ENCODE results near the gene THADA.
"Not testable (repeated sequence)": the region's sequence is repeated elsewhere in the genome, so short reads cannot be mapped to it uniquely, and the experiment has no call there.

THADA gene

GRCh38 chr2:43209204-43209717, 386.6 kb downstream of the THADA start:
- no peak for DNase-seq (ENCODE audit: low read depth)

GRCh38 chr2:43207553-43208300, 388.1 kb downstream of the THADA start:
- DNase-seq (ENCODE audit: low read depth), result no peak

DNA sequence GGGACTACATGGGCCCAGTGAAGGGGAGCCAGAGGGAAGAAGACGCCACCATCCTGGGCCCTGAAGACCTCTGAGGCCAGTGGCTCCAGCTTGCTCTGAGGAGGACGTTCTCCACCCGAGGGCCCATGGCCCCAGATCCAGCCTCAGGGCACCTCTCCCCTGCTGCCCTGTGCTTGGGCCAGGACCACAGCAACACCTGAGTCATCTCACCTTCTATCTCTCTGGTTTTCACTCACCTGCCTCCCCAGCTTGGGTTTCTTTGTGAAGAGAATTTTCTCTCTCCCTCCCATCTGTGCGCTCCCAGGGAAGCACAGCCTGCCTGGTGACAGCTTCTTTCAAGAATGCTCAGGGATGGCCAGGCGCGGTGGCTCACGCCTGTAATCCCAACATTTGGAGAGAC, 389.2 kb downstream of the THADA start:
- no peak for DNase-seq (ENCODE audit: low read depth)

DNA sequence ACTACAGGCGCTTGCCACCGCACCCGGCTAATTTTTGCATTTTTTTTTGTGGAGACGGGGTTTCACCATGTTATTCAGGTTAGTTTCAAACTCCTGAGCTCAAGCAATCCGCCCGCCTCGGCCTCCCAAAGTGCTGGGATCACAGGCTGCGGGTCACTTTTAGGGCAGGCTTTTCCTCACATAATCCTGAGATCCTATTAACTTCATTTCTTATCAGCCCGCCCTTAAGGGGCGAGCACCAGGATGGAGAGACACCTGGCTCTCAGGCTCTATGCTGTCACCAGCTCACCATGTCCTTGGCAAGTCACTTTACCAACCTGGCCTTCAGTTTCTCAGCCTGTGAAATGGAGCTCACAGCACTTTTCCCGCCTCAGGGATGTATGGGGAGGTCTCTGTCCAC, 392.5 kb downstream of the THADA start:
- DNase-seq (ENCODE audit: low read depth), result no peak

DNA sequence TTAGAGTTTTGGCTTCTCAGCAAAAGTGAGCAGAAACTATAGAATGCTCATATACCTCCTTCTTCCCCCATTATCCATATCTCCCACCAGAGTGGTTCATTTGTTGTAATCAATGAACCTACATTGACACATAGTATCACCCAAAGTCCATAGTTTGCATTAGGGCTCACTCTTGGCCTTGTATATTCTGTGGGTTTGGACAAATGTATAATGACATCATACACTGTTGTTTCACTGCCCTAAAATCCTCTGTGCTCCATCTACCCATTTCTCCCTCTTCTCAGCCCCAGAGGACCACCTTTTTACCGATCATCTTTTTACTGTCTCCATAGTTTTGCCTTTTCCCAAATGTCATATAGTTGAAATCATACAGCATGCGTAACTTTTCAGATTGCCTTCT, 393.5 kb downstream of the THADA start:
- no peak for DNase-seq (ENCODE audit: low read depth)

GRCh38 chr2:43201497-43201896, 394.3 kb downstream of the THADA start:
- DNase-seq (ENCODE audit: low read depth), result no peak

- no peak for DNase-seq (ENCODE audit: low read depth)
Measured at GRCh38 chr2:43201016-43201415, 394.8 kb downstream of the THADA start.

DNA sequence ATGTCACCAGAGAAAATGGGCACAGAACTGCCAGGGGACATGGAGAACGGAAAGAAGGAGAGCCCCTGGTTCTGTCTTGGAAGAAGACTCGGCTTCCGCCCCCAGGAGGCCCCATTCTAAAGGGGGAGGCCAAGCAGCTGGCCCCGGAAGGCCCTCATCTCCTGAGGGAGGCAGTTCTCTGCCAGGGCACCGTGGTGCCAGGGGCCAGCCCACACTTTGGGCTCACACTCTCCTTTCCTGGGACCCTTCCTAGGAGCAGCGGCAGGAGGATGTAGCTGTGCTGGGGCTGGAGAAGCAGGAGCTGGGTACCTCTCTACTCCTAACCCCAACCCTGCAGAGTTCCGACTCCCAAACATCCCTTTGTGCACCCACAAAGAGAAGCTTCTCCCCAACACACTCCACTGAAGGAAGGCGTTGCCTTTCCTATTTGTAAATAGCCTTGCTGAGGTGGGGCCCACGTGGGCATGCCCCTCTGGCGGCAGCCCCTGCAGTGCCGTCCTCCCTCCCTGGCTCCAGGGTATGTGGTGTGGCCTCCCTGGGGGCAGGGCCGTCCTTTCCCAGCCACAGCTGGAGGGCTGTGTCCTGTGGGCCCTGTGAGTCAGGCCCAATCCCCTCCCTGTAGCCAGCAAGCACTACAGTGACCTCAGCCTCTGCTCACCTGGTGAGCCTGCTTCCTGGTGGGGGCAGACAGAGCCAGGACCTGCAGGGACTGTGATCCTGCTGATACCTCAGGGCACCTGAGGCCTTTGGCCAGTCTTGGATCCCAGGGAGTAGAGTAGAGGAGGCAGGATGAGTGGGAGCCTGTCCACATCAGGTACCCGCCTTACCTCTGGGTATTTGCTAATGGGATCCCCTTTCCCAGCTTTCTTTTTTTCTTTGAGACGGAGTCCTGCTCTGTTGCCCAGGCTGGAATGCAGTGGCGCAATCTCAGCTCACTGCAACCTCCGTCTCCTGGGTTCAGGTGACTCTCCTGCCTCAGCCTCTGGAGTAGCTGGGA, 396.0 kb downstream of the THADA start:
- no peak for DNase-seq (ENCODE audit: low read depth)

DNA sequence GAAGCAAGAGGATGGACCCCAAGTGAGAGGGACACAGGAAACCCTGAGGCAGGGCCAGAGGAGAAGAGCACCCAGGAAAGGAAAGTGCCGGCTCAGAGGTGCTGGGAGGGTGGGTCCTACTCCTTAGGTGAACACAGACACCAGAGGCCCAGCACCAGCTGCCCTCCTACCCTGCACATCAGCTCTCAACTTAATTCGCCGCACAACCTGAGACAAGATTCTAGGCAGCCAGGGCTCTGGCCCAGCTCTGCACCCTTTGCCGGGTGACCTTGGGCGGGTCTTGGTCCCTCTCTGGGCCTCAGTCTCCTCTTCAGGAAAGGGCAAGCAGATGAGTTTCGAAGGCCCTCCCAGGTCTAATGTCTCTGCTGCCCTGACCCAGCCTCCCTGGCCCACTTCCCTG, 397.6 kb downstream of the THADA start:
- no peak for DNase-seq (ENCODE audit: low read depth)

DNA sequence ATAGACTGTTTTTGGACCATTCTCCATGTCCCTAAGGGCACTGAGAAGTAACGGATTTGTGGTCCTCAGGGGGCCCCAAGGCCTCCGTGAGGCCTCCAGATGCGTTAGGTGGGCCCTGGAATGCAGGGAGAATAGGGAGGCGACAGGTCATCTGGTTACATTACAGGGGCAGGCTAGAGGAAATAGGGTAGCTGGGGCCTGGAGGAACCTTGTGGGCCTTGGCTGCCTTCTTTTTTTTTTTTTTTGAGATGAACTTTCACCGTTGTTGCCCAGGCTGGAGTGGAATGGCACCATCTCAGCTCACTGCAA, 398.3 kb downstream of the THADA start:
- no peak for DNase-seq (ENCODE audit: low read depth)

DNA sequence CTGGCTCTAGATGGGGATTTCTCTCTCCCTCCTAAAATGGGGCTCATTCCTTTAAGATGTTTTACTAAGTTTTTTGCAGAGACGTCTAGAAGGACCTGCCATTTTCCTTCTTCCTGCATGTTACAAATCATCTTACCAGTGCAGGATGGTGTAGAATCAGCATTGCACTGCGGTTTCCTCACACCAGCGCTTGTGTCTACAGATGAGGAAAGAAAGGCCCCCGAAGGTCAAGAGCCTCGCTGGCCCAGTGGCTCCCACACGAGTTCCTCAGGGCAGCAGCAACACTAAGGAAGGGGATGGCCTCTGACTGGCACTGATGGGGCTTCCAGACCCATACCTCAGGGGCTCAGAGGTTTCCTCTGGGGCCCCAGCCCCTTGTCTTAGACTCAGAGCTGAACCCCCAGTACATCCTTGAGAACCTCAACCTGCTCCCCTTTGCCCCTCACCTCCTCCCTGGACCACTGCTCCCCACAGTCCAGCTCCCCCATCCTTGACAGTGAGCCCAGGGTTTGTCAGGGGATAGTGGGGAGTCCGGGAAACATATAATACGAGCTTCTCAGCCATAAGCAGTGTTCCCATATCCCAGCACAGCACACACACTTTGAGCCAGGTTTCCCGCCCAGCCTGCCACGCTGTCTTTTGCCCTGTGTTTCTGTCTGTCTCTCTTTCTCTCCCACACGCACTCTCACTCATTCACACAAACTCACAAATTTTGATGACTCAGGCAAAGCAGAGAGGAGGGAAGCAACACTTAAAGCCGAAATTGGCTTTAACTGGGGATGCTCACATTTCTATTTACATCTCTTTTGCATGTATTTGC, 398.9 kb downstream of the THADA start:
- no peak for DNase-seq (ENCODE audit: low read depth)

- DNase-seq (ENCODE audit: low read depth), result no peak
Measured at GRCh38 chr2:43194121-43194869, 401.5 kb downstream of the THADA start.

GRCh38 chr2:43193652-43194120, 402.2 kb downstream of the THADA start:
- no peak for DNase-seq (ENCODE audit: low read depth)

GRCh38 chr2:43192744-43193651, 402.8 kb downstream of the THADA start:
- no peak for DNase-seq (ENCODE audit: low read depth)

DNA sequence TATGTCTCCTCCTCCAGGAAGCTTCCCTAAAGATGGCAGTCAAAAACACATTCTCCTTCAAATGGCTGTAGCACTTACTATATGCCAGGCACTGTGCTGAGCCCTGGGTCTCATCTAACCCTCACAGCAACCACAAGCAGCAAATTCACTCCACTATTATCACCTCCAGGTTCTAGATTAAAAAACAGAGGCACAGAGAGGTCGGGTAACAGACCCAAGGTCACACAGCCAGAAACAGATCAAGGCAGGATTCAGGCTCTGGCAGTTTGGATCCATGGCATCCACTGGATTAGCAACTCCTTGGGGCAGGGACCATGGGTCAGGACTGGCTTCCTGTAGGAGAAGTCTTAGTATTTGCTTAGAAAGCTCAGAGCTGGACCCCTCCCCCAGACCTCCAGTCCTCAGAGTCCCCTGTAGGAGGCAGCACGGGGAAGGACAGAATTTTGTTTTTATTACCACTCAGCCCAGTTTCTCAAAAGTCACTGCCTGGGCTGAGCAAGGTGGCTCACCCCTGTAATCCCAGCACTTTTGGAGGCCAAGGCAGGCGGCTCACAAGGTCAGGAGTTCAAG, 403.8 kb downstream of the THADA start:
- no peak for DNase-seq (ENCODE audit: low read depth)

- no peak for DNase-seq (ENCODE audit: low read depth)
Measured at GRCh38 chr2:43190311-43191052, 405.4 kb downstream of the THADA start.

GRCh38 chr2:43189861-43190260, 406.0 kb downstream of the THADA start:
- not testable (repeated sequence) for DNase-seq (ENCODE audit: low read depth)

GRCh38 chr2:43188561-43189386, 407.1 kb downstream of the THADA start:
- DNase-seq (ENCODE audit: low read depth), result no peak

All from iris pigment epithelial cell (primary cell).